CD14-positive monocyte (primary cell): Measurements from ENCODE around the gene CORO2A. TPM values are rescaled to one million over a fixed set of nuclear protein-coding genes. Genes with fewer than 3 reads are reported as not detected.

Experiments
- DNase-seq, 3 donors: peaks; one replicate each; pipeline ENCODE4 v3.0.0-alpha.2; 2011 to 2022
- H2AFZ ChIP-seq: 2 replicates; pipeline ENCODE4 v1.6.0; 2012; ENCODE audit warnings: mild to moderate bottlenecking, low read depth, low read length, inconsistent platforms; ENCODE audit not compliant: insufficient read depth, poor library complexity, severe bottlenecking
- H3K27ac ChIP-seq, 2 donors: 1 replicate in 1 of 2; 2 replicates in 1 of 2; pipeline ENCODE4 v1.5.1; 2012 to 2013; ENCODE audit warnings: low read length in 2 of 2, control low read depth in 1 of 2, inconsistent platforms in 1 of 2, low read depth in 1 of 2, mild to moderate bottlenecking in 1 of 2
- H3K27me3 ChIP-seq, 2 donors: one replicate each; pipeline versions ENCODE4 v1.6.0 to v1.6.1; 2011 to 2013; ENCODE audit warnings: low read length in 2 of 2; ENCODE audit not compliant: control insufficient read depth in 2 of 2, insufficient read depth in 2 of 2
- H3K36me3 ChIP-seq, 2 donors: replicated peaks in 1 of 2; 1 replicate in 1 of 2; 2 replicates in 1 of 2; pipeline versions ENCODE4 v1.5.1 to v1.6.1; 2012 to 2013; ENCODE audit warnings: low read length in 2 of 2, control low read depth in 1 of 2, inconsistent platforms in 1 of 2, mild to moderate bottlenecking in 1 of 2; ENCODE audit not compliant: insufficient read depth in 2 of 2, control insufficient read depth in 1 of 2
- H3K4me1 ChIP-seq, 2 donors: 1 replicate in 1 of 2; 2 replicates in 1 of 2; pipeline versions ENCODE4 v1.5.1 to v1.6.1; 2012 to 2013; ENCODE audit warnings: low read length in 2 of 2, control low read depth in 1 of 2, inconsistent platforms in 1 of 2, mild to moderate bottlenecking in 1 of 2, moderate library complexity in 1 of 2; ENCODE audit not compliant: insufficient read depth in 2 of 2, control insufficient read depth in 1 of 2
- H3K4me2 ChIP-seq: replicated peaks from 2 replicates; pipeline ENCODE3; 2012; ENCODE audit warnings: low read length, moderate library complexity, mild to moderate bottlenecking; ENCODE audit not compliant: poor library complexity, severe bottlenecking; ENCODE audit errors: extremely low read depth
- H3K4me3 ChIP-seq, 3 experiments: fragments of 200-600 bp in 1 of 3; sonication (generic) in 1 of 3; replicated peaks in 1 of 3; 1 replicate in 2 of 3; 2 replicates in 1 of 3; pipeline ENCODE4 v1.5.1; 2011 to 2013; ENCODE audit warnings: low read length in 3 of 3, mild to moderate bottlenecking in 3 of 3, control low read depth in 2 of 3, low read depth in 2 of 3, inconsistent platforms in 1 of 3, moderate library complexity in 1 of 3
- H3K79me2 ChIP-seq: 2 replicates; pipeline ENCODE4 v1.6.0; 2012; ENCODE audit warnings: mild to moderate bottlenecking, control low read depth, inconsistent platforms, low read length, moderate library complexity; ENCODE audit not compliant: insufficient read depth
- H3K9ac ChIP-seq: 2 replicates; pipeline ENCODE4 v1.6.0; 2017; ENCODE audit warnings: low read length, mild to moderate bottlenecking; ENCODE audit not compliant: insufficient read depth, poor library complexity, severe bottlenecking
- H3K9me3 ChIP-seq, 2 donors: replicated peaks in 1 of 2; 1 replicate in 1 of 2; 2 replicates in 1 of 2; pipeline versions ENCODE4 v1.5.1 to v1.6.1; 2012 to 2013; ENCODE audit warnings: low read length in 2 of 2, control low read depth in 1 of 2; ENCODE audit not compliant: control insufficient read depth in 1 of 2, insufficient read depth in 1 of 2
- H4K20me1 ChIP-seq: 2 replicates; pipeline ENCODE4 v1.6.0; 2012; ENCODE audit warnings: mild to moderate bottlenecking, low read length, control low read depth, moderate library complexity; ENCODE audit not compliant: insufficient read depth
- H3K27ac Mint-ChIP-seq, 7 donors: one replicate each; pipeline ENCODE4 v1.8.0; 2020; ENCODE audit warnings: mild to moderate bottlenecking in 7 of 7, mixed read lengths in 7 of 7, moderate library complexity in 6 of 7, inconsistent platforms in 2 of 7
- H3K27me3 Mint-ChIP-seq, 3 donors: one replicate each; pipeline ENCODE4 v1.8.0; 2021 to 2022; ENCODE audit warnings: low read depth in 3 of 3, mild to moderate bottlenecking in 3 of 3, mixed read lengths in 3 of 3, moderate library complexity in 3 of 3, inconsistent platforms in 1 of 3
- H3K36me3 Mint-ChIP-seq, 2 donors: one replicate each; pipeline ENCODE4 v1.8.0; 2020; ENCODE audit warnings: mixed read lengths in 2 of 2, inconsistent platforms in 1 of 2, mild to moderate bottlenecking in 1 of 2
- H3K4me1 Mint-ChIP-seq: one replicate; pipeline ENCODE4 v1.8.0; 2020; ENCODE audit warnings: mild to moderate bottlenecking, mixed read lengths
- H3K4me3 Mint-ChIP-seq, 2 donors: one replicate each; pipeline ENCODE4 v1.8.0; 2020; ENCODE audit warnings: mild to moderate bottlenecking in 2 of 2, mixed read lengths in 2 of 2, moderate library complexity in 1 of 2
- H3K9me3 Mint-ChIP-seq, 7 donors: one replicate each; pipeline ENCODE4 v1.8.0; 2020 to 2022; ENCODE audit warnings: mixed read lengths in 7 of 7, mild to moderate bottlenecking in 6 of 7, moderate library complexity in 6 of 7, inconsistent platforms in 2 of 7
- WGBS: methylation state at CpG from one replicate; pipeline ENCODE4 v1.1.5; 2013; ENCODE audit warnings: missing lambda C conversion rate; ENCODE audit not compliant: insufficient coverage; 5-methylcytosine and 5-hydroxymethylcytosine counted together
- intact Hi-C, 2 donors: fragments of 100-400 bp; cut with micrococcal nuclease; formaldehyde crosslinking; loops; one replicate each; pipeline versions ENCODE4 v1.15.0 to v1.15.1; 2023
- polyA plus RNA-seq, 3 donors: library from polyadenylated mRNA; depleted of rRNA in 1 of 3; unstranded in 2 of 3; stranded (reverse) in 1 of 3; fragments of 300-500 nt in 2 of 3; fragments of >200 nt in 1 of 3; fragmentation: Illumina TruSeq in 2 of 3; gene quantifications; 1 replicate in 2 of 3; 2 replicates in 1 of 3; pipeline ENCODE4 v1.2.3, GENCODE V29; 2012 to 2021
- TF ChIP-seq, protein P1 (sequence below): fragments of 200-600 bp; IDR thresholded peaks from one replicate; pipeline ENCODE4 v1.8.0; 2022; ENCODE audit warnings: antibody characterized with exemption, mild to moderate bottlenecking

The CORO2A gene
- polyA plus RNA-seq, 3 donors, result 1.2 to 3.5 (median 2.1) TPM

DNA sequence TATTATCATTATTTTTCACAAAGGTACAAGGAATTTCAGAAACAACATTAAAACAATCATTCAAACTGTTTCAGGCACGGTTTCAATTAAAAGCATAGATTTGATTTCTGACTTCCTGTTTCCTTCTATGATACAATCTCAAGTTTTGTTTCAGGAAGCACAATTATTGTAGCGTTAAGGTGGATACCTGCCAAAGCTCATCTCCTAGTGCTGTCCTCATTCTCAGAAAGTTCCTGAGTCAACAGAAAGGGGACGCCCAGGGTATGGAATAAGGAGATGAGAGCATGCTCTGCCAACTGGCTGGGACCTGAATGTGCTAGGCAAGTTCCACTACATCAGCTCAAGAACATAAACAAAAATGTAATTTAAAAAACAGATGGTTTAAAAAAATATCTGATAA is 71.4 kb downstream of the CORO2A start:
- intact Hi-C loops, result loop anchor here in 1 of 2 donors (10.0 kb wide), 2 partner anchors 134 to 216 kb away; partner anchors contain the start of gene TBC1D2

DNA sequence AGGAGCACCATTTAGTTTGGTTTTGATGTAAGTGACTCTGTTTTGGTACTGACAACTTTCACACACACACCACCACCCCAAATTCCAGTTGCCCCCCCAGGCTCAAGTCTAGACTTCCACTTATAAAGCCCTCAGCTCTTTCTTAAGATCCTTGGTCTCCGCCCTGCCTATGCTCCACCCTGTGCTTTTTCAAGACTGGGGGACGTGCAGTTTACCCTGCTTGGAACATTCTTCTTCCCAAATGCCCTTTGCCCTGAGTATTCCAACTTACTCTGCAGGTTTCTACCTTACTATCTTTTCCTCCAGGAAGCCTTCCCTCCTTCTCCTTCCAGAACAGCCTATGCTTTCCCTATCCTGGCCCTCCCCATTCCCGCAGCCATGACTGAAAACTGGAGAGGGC is 72.0 kb downstream of the CORO2A start:
- H3K36me3 ChIP-seq, result peaks cover 10 to 15% of the 10 kb centered on the region in 2 donors
- peaks cover 54% of the 10 kb centered on the region for H3K4me1 Mint-ChIP-seq
- H3K27ac ChIP-seq, result peak overlapping the region; percentile 87 to 89
- peak overlapping the region in 1 of 3 experiments; percentile 89 for H3K4me3 ChIP-seq
- H3K9me3 Mint-ChIP-seq, result peaks cover 0 to 3% (median 0%) of the 10 kb centered on the region in 7 donors
- intact Hi-C loops, result loop anchor here in 1 of 2 donors (10.0 kb wide), 2 partner anchors 134 to 216 kb away; partner anchors contain the start of gene TBC1D2
- peaks cover 38% of the 10 kb centered on the region for H3K79me2 ChIP-seq
- H3K27me3 Mint-ChIP-seq, result no peaks in the 10 kb centered on the region
- peaks cover 40 to 43% of the 10 kb centered on the region in 2 donors for H3K4me1 ChIP-seq
- no peaks in the 10 kb centered on the region for H3K27me3 ChIP-seq
- DNase-seq, result no peak
- peak overlapping the region; percentile 93 for H3K4me2 ChIP-seq
- TF ChIP-seq, protein P1, sequence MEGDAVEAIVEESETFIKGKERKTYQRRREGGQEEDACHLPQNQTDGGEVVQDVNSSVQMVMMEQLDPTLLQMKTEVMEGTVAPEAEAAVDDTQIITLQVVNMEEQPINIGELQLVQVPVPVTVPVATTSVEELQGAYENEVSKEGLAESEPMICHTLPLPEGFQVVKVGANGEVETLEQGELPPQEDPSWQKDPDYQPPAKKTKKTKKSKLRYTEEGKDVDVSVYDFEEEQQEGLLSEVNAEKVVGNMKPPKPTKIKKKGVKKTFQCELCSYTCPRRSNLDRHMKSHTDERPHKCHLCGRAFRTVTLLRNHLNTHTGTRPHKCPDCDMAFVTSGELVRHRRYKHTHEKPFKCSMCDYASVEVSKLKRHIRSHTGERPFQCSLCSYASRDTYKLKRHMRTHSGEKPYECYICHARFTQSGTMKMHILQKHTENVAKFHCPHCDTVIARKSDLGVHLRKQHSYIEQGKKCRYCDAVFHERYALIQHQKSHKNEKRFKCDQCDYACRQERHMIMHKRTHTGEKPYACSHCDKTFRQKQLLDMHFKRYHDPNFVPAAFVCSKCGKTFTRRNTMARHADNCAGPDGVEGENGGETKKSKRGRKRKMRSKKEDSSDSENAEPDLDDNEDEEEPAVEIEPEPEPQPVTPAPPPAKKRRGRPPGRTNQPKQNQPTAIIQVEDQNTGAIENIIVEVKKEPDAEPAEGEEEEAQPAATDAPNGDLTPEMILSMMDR, result no peak
- WGBS, result 0% methylated on average over 2 of the region's 3 CpGs
- H4K20me1 ChIP-seq, result no peaks in the 10 kb centered on the region
- no peaks in the 10 kb centered on the region for H3K9me3 ChIP-seq
- H3K36me3 Mint-ChIP-seq, result peaks cover 16 to 33% of the 10 kb centered on the region in 2 donors
- peak overlapping the region; percentile 94 to 98 (median 96) for H3K27ac Mint-ChIP-seq
- peak overlapping the region; percentile 92 for H2AFZ ChIP-seq
- no peak overlapping the region for H3K9ac ChIP-seq
- peak overlapping the region; percentile 65 to 86 for H3K4me3 Mint-ChIP-seq

More for the DNA sequence above, 71.4 kb downstream of the CORO2A start:
- Mint-ChIP-seq H3K9me3 (peaks cover 0 to 3% (median 0%) of the 10 kb centered on the region in 7 donors), H3K36me3 (peaks cover 16 to 31% of the 10 kb centered on the region in 2 donors), H3K4me1 (peaks cover 54% of the 10 kb centered on the region), H3K27ac (peak overlapping the region; percentile 94 to 98 (median 96)), H3K4me3 (no peak overlapping the region), H3K27me3 (no peaks in the 10 kb centered on the region)
- Histone ChIP-seq H3K9ac (no peak overlapping the region), H3K4me2 (peak overlapping the region; percentile 93), H3K27ac (no peak overlapping the region), H3K79me2 (peaks cover 32% of the 10 kb centered on the region), H3K9me3 (no peaks in the 10 kb centered on the region), H3K27me3 (no peaks in the 10 kb centered on the region), H3K4me3 (peak overlapping the region in 1 of 3 experiments; percentile 89), H3K4me1 (peaks cover 40 to 43% of the 10 kb centered on the region in 2 donors), H3K36me3 (peaks cover 10 to 11% of the 10 kb centered on the region in 2 donors), H2AFZ (peak overlapping the region; percentile 51), H4K20me1 (no peaks in the 10 kb centered on the region)
- TF ChIP-seq, protein P1, result no peak
- WGBS, result 0% methylated on average over 1 of the region's 3 CpGs
- DNase-seq, result peak in 2 of 3 donors; percentile 17 to 30
